GM12891 (cell line): ENCODE results near the gene CCSER1.

Experiments used
- POLR2AphosphoS5 ChIP-seq: IDR thresholded peaks from 2 replicates; pipeline ENCODE4 v1.6.1; 2011; ENCODE audit warnings: low read depth, low read length, control low read depth
- SPI1 ChIP-seq: IDR thresholded peaks from 2 replicates; pipeline ENCODE4 v1.6.1; 2011; ENCODE audit warnings: low read depth, low read length, control low read depth

DNA sequence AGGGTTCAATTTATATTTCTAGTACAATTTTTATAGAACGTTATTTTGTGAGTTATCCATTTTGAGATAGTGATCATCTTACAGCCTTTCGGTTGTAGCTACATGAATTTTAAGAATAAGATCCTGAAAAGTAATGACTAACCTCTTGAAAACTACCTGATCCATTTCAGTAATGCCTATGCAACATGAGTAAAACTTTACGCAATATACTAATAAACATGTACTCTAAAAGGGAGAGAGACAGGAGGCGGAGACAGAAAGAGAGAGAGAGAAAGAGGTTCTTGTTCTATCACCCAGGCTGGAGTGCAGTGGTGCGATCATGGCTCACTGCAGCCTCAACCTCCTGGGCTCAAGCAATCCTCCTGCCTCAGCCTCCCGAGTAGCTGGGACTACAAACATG, 816.1 kb downstream of the CCSER1 start:
- TF ChIP-seq SPI1, result no peak
- no peak for TF ChIP-seq POLR2AphosphoS5
